ENCODE data around the gene PTGFRN. TPM values are rescaled to one million over a fixed set of nuclear protein-coding genes. Genes with fewer than 3 reads are reported as not detected.
A peak's percentile ranks its signal among the peaks of the same experiment; 100 is the strongest.
"Not testable (repeated sequence)": the region's sequence is repeated elsewhere in the genome, so short reads cannot be mapped to it uniquely, and the experiment has no call there.

The PTGFRN gene
- total RNA-seq: 100 to 1,000 TPM in 2 of 4 donors, 10 to 100 TPM in 2; 77.3 to 179 (median 109) TPM
- polyA plus RNA-seq: 10 to 100 TPM in 2 of 3 donors, 1 to 10 TPM in 1; 6.6 to 38.8 (median 11.8) TPM

GRCh38 chr1:116909512-116910378 lies at the start of gene PTGFRN:
Gene PTGFRN, plus strand, starts transcription at chr1:116909916. Its CDS starts 288 bp downstream, at chr1:116910204.
- Histone ChIP-seq H3K27ac (peak within 1 kb of the TSS; percentile 92 to 98 (median 94)), H3K4me3 (peak within 1 kb of the TSS; percentile 65 to 88 (median 78)), H3K9me3 (no peaks in the 10 kb centered on the region), H3K36me3 (no peaks in the 10 kb centered on the region), H3K4me1 (peaks cover 0 to 55% (median 50%) of the 10 kb centered on the region in 4 donors), H3K27me3 (no peaks in the 10 kb centered on the region)
- intact Hi-C loops (cut with DNase I): loop anchor here (2.0 to 10.0 kb wide), 7 partner anchors 29 to 915 kb away; partner anchors contain the start of genes ATP1A1 and MAN1A2
- peak; percentile 44 to 64 for TF ChIP-seq POLR2A (IDR thresholded peaks at IDR 0.05)
- peak; percentile 31 to 84 (median 64) for TF ChIP-seq POLR2AphosphoS5 (IDR thresholded peaks at IDR 0.05)
- TF ChIP-seq EP300 (IDR thresholded peaks at IDR 0.05): no peak
- TF ChIP-seq CTCF (IDR thresholded peaks at IDR 0.05): no peak
- peak; percentile 89 for DNase-seq
- WGBS, 2 donors: 3 to 9% methylated on average over 86 of the region's 86 CpGs

DNA sequence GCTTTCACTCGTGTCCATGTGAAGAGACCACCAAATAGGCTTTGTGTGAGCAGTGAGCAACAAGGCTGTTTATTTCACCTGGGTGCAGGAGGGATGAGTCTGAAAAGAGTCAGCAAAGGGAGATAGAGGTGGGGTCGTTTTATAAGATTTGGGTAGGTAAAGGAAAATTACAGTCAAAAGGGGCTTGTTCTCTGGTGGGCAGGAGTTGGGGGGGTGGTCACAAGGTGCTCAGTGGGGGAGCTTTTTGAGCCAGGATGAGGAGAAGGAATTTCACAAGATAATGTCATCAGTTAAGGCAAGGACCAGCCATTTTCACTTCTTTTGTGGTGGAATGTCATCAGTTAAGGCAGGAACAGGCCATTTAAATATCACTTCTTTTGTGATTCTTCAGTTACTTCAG lies 49.5 kb upstream of the PTGFRN start:
- peaks cover 0 to 15% (median 12%) of the 10 kb centered on the region in 4 donors for H3K4me1 ChIP-seq
- intact Hi-C loops (cut with DNase I); H3K9me3 ChIP-seq; H3K27ac ChIP-seq; DNase-seq; H3K4me3 ChIP-seq; H3K27me3 ChIP-seq; H3K36me3 ChIP-seq: not testable (repeated sequence)
- 84 to 86% methylated on average over 2 of the region's 2 CpGs for WGBS, 2 donors

DNA sequence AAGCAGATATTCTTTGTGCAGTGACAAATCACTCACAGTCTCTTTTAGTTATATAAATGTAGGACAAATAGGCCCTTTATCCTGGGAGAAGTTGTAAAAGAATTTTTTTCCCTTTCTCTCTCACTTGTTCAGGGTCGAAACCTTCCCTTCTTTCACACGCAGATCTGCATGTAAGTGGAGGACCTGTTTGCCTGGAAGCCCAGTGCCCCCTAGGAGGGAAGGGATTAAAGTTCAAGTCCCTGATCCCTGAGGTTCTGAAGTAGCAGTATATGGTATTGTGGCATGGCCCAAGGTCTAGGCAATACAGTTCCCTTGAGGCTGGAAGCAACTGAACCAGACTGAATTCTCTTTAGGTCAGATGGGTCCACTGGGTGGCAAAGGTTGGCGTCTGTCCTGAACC lies 48.6 kb upstream of the PTGFRN start:
- no peak for DNase-seq
- Histone ChIP-seq H3K4me3 (no peak overlapping the region), H3K9me3 (peaks cover 0 to 5% (median 0%) of the 10 kb centered on the region in 4 donors), H3K27ac (no peak overlapping the region), H3K27me3 (no peaks in the 10 kb centered on the region), H3K36me3 (no peaks in the 10 kb centered on the region), H3K4me1 (peaks cover 0 to 5% (median 2%) of the 10 kb centered on the region in 4 donors)
- WGBS, 2 donors: 92 to 97% methylated on average over 3 of the region's 3 CpGs
- intact Hi-C loops (cut with DNase I): no loop called here
- TF ChIP-seq POLR2AphosphoS5 (IDR thresholded peaks at IDR 0.05): no peak
- no peak for TF ChIP-seq POLR2A (IDR thresholded peaks at IDR 0.05)
- TF ChIP-seq CTCF (IDR thresholded peaks at IDR 0.05): no peak
- TF ChIP-seq EP300 (IDR thresholded peaks at IDR 0.05): no peak

GRCh38 chr1:116863031-116863430 lies 46.7 kb upstream of the PTGFRN start:
- intact Hi-C loops (cut with DNase I); H3K4me1 ChIP-seq; DNase-seq; H3K9me3 ChIP-seq; H3K27ac ChIP-seq; H3K36me3 ChIP-seq; H3K27me3 ChIP-seq; H3K4me3 ChIP-seq: not testable (repeated sequence)
- 91% methylated on average over 3 of the region's 3 CpGs for WGBS, 2 donors

DNA sequence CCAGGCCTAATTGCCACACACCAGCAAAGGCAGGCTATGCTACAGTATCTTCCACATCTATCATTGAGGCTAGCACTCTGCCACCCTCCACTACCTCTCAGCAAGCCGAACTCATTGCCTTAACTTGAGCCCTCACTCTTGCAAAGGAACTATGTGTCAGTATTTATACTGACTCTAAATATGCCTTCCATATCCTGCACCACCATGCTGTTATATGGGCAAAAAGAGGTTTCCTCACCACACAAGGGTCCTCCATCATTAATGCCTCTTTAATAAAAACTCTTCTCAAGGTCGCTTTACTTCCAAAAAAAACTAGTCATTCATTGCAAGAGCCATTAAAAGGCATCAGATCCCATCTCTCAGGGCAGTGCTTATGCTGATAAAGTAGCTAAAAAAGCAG lies 43.2 kb upstream of the PTGFRN start:
- H3K36me3 ChIP-seq; H3K4me3 ChIP-seq; H3K27me3 ChIP-seq; H3K9me3 ChIP-seq; DNase-seq; H3K27ac ChIP-seq; intact Hi-C loops (cut with DNase I); H3K4me1 ChIP-seq: not testable (repeated sequence)
- WGBS, 2 donors: 92 to 95% methylated on average over 2 of the region's 2 CpGs

GRCh38 chr1:116868385-116868784 lies 41.3 kb upstream of the PTGFRN start:
- no peaks in the 10 kb centered on the region for H3K27me3 ChIP-seq
- H3K9me3 ChIP-seq: peaks cover 0 to 5% (median 0%) of the 10 kb centered on the region in 4 donors
- no peak for DNase-seq
- no peak for TF ChIP-seq POLR2AphosphoS5 (IDR thresholded peaks at IDR 0.05)
- no peak for TF ChIP-seq POLR2A (IDR thresholded peaks at IDR 0.05)
- no peak for TF ChIP-seq CTCF (IDR thresholded peaks at IDR 0.05)
- no peak for TF ChIP-seq EP300 (IDR thresholded peaks at IDR 0.05)
- intact Hi-C loops (cut with DNase I): no loop called here
- H3K4me3 ChIP-seq: no peak overlapping the region
- H3K36me3 ChIP-seq: no peaks in the 10 kb centered on the region
- peaks cover 0 to 8% (median 0%) of the 10 kb centered on the region in 4 donors for H3K4me1 ChIP-seq
- no peak overlapping the region for H3K27ac ChIP-seq
- 54 to 67% methylated on average over 3 of the region's 3 CpGs for WGBS, 2 donors

Data from sigmoid colon (tissue), 7 donors.